Measurements from ENCODE around the gene REEP5.
A peak's percentile ranks its signal among the peaks of the same experiment; 100 is the strongest.
"Not testable (repeated sequence)": the region's sequence is repeated elsewhere in the genome, so short reads cannot be mapped to it uniquely, and the experiment has no call there.

The REEP5 gene

DNA sequence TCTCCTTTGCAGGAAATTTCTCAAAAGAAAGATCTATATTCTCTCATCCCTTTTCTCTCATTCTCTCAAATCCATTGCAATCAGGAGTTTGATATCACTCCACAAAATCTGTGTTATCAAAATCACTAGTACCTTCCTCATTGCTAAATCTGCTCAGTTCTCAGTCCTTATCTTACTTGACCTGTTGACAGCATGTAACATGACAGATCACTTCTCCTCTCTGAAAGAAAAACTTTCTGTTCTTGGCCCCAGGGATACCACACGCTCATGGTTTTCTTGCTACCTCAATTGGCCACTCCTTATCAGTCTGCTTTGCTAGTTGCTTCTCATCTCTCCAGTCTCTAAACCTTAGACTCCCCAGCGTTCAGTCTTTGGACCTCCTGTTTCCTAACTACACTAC, 38.8 kb downstream of the REEP5 start:
- DNase-seq = no peak

DNA sequence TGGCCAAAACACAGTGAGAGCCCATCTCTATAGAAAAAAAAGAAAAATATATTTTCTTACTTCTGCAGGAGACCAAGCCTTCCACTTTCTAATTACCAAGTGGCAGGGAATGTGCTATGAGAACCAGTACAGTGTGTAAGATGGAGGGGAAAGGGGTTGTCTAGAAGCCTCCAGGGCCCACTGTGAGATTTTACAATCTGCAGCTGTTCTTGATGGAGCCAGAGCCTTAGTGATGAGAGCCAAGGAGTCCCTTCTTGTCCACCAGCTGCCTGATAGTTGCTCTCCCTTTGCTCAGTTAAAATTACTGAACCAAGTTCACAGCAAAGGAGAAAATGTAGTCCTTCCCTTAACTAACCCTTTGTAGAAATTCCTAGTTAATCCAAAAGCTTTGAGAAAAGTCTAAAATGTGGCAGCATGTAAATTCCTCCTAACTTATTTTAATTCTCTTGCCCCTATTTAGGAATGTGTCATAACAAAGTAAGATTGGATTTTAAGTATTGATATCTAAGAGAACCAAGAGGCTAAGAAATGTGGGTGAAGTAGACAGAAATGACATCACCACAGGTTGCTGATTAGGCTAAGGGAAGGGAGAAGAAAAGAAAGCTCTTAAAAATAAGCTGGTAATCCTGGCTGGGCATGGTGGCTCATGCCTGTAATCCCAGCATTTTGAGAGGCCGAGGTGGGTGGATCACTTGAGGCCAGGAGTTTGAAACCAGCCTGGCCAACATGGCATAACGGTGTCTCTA, 41.6 kb downstream of the REEP5 start:
- no peak for DNase-seq

DNA sequence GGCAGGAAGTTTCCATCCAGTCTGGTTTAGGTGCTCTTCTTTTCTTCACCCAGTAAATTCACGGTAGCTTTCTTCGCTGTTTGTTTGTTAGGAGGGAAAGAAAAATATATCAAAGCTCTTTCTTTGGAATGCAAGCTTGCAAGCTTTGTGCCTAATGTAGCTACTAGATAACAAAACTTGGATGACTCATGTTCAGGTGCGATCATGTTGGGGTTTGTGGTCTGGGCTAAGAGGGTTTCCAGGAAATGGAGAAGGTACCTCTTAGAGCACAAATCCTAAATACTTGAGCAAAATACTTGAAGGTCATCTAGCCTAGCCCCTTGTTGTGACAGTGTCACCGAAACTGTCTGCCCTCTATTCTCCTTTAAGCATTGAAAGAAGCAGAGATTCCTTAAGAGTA, 43.3 kb downstream of the REEP5 start:
- DNase-seq = peak; percentile 59

GRCh38 chr5:112878101-112878500, 43.9 kb downstream of the REEP5 start:
- DNase-seq = no peak

DNA sequence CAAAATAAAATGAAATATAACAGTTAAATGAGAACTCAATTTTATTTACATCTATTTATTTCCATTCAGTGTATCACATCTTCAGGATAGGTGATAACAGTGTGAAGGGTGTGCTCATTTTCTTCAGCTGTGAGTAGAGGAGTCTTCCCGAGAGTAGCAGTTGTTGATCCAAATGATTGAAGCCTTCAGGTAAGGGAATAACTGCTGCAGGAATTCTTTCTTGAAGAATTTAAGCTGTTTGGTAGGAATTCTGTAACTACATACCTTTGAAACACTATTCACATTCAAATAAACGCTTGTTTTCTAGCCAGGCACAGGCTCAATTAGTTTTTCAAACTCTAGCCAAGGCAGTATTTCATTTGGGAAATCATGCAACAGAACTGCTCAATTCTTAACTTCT, 45.7 kb downstream of the REEP5 start:
- no peak for DNase-seq

- DNase-seq = no peak
These were observed 51.1 kb downstream of the REEP5 start for GRCh38 chr5:112870966-112871365.

DNA sequence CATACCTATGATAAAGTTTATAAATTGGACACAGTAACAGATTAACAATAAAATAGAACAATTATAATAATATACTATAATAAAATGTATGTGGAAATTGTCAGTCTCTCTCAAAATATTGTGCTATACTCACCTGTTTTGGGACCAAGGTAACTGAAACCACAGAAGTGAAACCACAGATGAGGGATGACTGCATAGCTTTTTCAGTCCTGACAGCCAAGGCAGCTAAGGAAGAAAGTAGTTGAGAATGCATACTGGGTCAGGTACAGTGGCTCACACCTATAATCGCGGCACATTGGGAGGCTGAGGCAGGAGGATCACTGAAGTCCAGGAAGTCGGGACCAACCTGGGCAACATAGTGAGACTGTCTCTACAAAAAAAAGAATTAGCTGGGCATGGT, 52.1 kb downstream of the REEP5 start:
- DNase-seq = peak; percentile 9

DNA sequence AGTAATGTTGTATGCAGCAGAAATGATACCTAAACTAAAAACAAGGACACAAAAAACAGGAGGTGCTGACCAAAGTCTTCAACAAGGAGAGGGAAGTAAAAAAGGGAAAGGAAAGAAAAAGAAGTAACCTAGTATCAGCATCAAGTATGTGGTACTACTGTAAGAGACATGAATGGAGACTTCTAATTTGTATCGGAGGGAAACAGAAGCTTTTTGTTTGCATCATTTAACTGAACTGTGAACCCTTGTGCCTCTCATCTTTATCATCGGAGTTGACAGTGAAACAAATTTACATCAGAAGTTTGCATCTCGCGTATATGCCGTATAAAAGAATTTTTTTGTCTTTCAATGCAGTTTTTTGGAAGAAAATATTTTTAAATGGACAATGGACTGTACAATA, 54.6 kb downstream of the REEP5 start:
- no peak for DNase-seq

DNA sequence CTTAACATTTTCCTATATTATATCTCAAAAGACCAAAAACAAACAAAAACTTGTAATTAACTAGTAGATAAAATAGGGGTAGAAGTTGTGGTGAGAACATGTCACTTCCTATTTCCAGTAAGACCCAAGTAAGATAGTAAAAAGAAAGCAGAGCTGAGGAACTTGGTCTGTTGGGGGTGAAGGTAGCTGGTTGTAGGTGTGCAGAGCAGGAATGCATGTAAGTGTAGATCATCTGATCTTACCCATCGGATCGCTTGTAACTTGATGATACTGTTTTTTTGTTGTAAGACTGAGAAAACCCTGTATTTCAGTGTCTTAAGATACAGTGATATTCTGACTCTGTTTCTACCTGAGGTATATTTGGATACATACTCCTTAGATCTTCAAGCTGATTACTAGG, 55.3 kb downstream of the REEP5 start:
- DNase-seq = no peak

DNA sequence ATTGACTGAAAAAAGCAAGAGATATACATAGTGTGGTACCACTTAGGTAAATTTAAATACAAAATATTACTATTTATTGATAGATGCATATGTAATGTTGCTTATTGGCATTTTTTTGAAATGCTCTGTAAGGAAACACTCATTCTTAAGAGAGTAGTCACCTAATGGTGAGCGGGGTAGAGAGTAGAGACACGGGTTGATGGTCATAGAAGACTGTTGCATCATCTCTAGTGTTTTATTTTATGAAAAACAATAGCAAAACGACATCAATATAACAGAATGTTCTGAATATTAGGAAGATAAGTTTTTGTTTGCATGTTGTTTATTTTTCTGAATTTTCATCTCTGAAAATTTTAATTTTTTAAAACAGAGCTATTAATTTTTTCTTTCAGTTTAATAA, 56.9 kb downstream of the REEP5 start:
- DNase-seq = no peak

GRCh38 chr5:112863549-112863948, 58.5 kb downstream of the REEP5 start:
- no peak for DNase-seq

GRCh38 chr5:112862085-112862484, 59.9 kb downstream of the REEP5 start:
- no peak for DNase-seq

DNA sequence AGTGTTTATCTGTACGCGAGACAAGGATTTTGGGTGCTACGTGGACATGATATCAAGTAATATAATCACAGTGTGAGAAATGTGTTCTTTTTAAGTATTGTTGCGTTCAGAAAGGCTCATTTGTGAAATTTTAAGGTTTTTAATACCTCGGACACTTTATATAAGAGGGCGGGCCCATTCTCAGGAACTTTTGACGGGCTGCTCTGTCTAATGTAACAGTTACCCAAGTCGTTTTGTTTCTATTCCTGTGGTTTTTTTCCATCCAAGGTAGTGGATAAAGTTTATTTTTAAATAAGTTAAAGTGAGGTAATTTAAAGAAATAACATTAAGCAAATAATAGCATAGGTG, 60.4 kb downstream of the REEP5 start:
- no peak for DNase-seq

GRCh38 chr5:112860929-112861637, 60.9 kb downstream of the REEP5 start, which contains the start of gene SRP19:
Gene SRP19, plus strand, starts transcription at chr5:112861287. Its CDS starts 90 bp downstream, at chr5:112861377.
- DNase-seq = peak; percentile 92

GRCh38 chr5:112860571-112860928, 61.5 kb downstream of the REEP5 start:
- DNase-seq = not testable (repeated sequence)

GRCh38 chr5:112857866-112858265, 64.2 kb downstream of the REEP5 start:
- DNase-seq = no peak

DNA sequence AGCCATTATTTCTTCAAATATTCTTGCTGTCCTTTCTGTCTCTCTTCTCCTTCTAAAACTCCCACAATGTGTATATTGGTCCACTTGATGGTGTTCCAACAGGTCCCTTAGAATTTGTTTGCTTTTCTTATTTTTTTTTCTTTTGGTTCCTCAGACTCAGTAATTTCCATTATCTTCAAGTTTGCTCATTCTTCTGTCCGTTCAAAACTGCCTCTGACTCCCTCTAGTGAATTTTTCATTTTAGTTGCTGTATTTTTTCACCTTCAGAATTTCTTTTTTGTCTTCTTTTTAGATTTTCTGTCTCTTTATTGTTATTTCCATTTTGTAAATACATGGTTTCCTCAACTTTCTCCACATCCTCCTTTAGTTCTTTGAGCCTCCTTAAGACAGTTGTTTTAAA, 67.4 kb downstream of the REEP5 start:
- DNase-seq = no peak

DNA sequence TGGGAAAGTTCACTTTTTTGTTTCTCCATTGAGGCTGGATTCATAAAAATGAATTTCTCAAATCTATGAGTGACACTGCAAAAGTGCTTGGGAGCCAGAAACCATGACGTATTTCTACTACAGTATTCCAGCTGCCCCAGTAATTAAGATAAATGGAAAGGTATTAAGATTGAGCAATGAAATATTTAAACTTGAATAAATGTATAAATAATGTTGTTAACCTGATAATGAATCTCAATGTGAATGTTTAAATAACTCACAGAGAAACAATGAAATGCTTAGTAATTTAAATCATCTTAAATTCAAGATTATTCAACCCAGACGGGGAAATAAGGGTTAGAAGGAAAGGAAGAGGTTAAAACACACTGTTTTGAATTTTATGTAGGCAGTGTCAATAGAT, 72.1 kb downstream of the REEP5 start:
- DNase-seq = no peak

- peak; percentile 13 for DNase-seq
These were observed 73.8 kb downstream of the REEP5 start for GRCh38 chr5:112848116-112848811.

GRCh38 chr5:112847306-112847705, 74.7 kb downstream of the REEP5 start:
- DNase-seq = no peak

GRCh38 chr5:112846556-112846955, 75.5 kb downstream of the REEP5 start:
- no peak for DNase-seq

GRCh38 chr5:112844489-112844888, 77.5 kb downstream of the REEP5 start:
- no peak for DNase-seq

- DNase-seq = no peak
These were observed 88.1 kb downstream of the REEP5 start for GRCh38 chr5:112833971-112834370.

DNA sequence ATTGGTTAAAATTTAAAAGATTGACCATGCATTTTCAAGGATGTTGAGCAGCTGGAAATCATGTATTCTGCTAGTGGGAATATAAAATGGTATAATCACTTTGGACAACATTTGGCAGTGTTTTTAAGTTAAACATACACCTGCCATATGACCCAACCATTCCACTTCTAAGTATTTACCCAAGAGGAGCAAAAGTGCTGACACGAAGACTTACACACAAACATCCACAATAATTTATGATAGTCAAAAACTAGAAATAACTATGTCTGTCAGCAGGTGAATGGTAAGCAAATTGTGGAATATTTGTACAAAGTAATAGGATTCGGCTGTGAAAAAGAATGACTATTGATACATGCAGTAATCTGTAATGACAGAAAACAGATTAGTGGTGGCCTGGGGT, 91.6 kb downstream of the REEP5 start:
- DNase-seq = no peak

Data from CD4-positive, alpha-beta T cell treated with Interleukin-17A for 4 hours (primary cell).